Tibial artery (tissue), 4 donors: Measurements from ENCODE around the gene CD33.

Experiments
- DNase-seq, 2 donors: peaks; one replicate each; pipeline ENCODE4 v3.0.0-alpha.2; 2019
- H3K27ac ChIP-seq, 2 donors: fragments of 200-600 bp; sonication (generic) in 1 of 2; 1 replicate in 1 of 2; 2 replicates in 1 of 2; pipeline ENCODE4 v1.5.1; 2018 to 2019; ENCODE audit warnings: mild to moderate bottlenecking in 1 of 2
- H3K27me3 ChIP-seq, 2 donors: fragments of 200-600 bp; sonication (generic) in 1 of 2; one replicate each; pipeline versions ENCODE4 v1.5.1 to v1.6.0; 2016 to 2019
- H3K36me3 ChIP-seq, 3 donors: fragments of 200-600 bp; sonication (generic) in 2 of 3; one replicate each; pipeline ENCODE4 v1.5.1; 2016 to 2019; ENCODE audit warnings: mild to moderate bottlenecking in 2 of 3
- H3K4me1 ChIP-seq, 4 donors: fragments of 200-600 bp; sonication (generic) in 2 of 4; 1 replicate in 3 of 4; 2 replicates in 1 of 4; pipeline ENCODE4 v1.5.1; 2016 to 2019
- H3K4me3 ChIP-seq, 2 donors: fragments of 200-600 bp; sonication (generic) in 1 of 2; 1 replicate in 1 of 2; 2 replicates in 1 of 2; pipeline ENCODE4 v1.5.1; 2018 to 2019; ENCODE audit warnings: mild to moderate bottlenecking in 2 of 2
- H3K9me3 ChIP-seq, 3 donors: fragments of 200-600 bp; sonication (generic) in 1 of 3; one replicate each; pipeline ENCODE4 v1.5.1; 2016 to 2019
- intact Hi-C: fragments of 100-400 bp; cut with DNase I; formaldehyde crosslinking; loops from one replicate; pipeline ENCODE4 v1.15.0; 2023; ENCODE audit warnings: low total_unique reads
- TF ChIP-seq, protein P1 (sequence below), 2 experiments: fragments of 200-600 bp in 1 of 2; fragments of 450-650 bp in 1 of 2; IDR thresholded peaks; one replicate each; pipeline ENCODE4 v1.5.1; 2017 to 2019; ENCODE audit warnings: antibody characterized with exemption in 2 of 2, mild to moderate bottlenecking in 1 of 2, moderate library complexity in 1 of 2

The CD33 gene

GRCh38 chr19:51252306-51253079 is 27.6 kb downstream of the CD33 start:
- Histone ChIP-seq H3K27me3 (no peaks in the 10 kb centered on the region), H3K27ac (no peak overlapping the region), H3K4me3 (no peak overlapping the region), H3K4me1 (no peaks in the 10 kb centered on the region), H3K9me3 (no peaks in the 10 kb centered on the region), H3K36me3 (no peaks in the 10 kb centered on the region)
- intact Hi-C loops: no loop called here
- DNase-seq: no peak
- TF ChIP-seq, protein P1, sequence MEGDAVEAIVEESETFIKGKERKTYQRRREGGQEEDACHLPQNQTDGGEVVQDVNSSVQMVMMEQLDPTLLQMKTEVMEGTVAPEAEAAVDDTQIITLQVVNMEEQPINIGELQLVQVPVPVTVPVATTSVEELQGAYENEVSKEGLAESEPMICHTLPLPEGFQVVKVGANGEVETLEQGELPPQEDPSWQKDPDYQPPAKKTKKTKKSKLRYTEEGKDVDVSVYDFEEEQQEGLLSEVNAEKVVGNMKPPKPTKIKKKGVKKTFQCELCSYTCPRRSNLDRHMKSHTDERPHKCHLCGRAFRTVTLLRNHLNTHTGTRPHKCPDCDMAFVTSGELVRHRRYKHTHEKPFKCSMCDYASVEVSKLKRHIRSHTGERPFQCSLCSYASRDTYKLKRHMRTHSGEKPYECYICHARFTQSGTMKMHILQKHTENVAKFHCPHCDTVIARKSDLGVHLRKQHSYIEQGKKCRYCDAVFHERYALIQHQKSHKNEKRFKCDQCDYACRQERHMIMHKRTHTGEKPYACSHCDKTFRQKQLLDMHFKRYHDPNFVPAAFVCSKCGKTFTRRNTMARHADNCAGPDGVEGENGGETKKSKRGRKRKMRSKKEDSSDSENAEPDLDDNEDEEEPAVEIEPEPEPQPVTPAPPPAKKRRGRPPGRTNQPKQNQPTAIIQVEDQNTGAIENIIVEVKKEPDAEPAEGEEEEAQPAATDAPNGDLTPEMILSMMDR (IDR thresholded peaks at IDR 0.05): no peak

DNA sequence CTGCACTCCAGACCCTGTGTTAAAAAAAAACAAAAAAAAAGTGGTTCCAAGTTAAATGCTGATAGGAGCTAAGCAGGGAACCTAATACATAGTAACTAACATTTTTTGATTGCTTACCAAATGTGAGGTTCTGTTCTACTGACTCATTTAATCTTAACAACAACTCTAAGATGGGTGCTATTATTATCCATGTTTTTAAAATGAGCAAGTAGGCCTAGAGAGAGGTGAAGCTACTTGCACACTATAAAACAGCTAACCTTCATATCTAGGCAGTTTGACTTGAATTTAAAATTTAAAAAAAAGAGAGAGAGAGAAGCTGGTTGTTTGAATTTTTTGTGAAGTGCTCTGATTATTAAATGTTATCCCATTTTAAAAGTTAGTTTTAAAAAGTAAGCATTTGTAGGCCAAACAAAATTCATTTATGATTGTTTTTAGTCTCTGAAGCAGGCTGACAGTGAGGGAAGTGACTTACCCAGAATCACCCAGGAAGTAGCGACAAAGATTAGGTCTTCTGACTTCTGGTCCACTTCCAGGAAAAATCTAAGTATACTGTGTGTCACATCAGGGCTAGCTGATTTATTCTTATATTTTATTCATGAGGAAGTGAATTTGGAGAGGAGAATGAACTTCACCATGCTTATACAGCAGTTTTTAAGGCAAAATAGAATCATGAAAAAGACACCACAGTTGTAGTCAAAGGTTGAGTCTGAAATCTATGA is 28.4 kb downstream of the CD33 start:
- H3K27ac ChIP-seq: no peak overlapping the region
- H3K4me3 ChIP-seq: no peak overlapping the region
- H3K27me3 ChIP-seq: no peaks in the 10 kb centered on the region
- TF ChIP-seq, protein P1 (IDR thresholded peaks at IDR 0.05): no peak
- intact Hi-C loops: no loop called here
- no peaks in the 10 kb centered on the region for H3K36me3 ChIP-seq
- H3K9me3 ChIP-seq: no peaks in the 10 kb centered on the region
- no peak for DNase-seq
- no peaks in the 10 kb centered on the region for H3K4me1 ChIP-seq

DNA sequence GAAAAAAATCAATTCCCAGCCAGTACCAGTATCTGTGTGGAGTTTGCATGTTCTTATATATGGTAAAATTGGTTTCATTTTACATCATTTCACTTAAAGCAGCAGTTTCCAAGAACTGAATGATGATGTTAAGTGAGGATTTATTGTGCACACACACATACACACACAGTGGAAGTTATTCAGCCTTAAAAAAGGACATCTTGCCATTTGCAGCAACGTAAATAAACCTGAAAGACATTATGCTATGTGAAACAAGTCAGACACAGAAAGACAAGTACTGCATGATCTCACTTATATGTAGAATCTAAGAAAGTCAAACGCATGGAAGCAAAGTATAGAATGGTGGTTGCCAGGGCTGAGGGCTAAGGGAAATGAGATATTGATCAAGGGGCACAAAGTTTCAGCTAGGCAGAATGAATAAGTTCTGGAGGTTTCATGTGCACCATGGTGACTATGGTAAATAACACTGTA is 31.3 kb downstream of the CD33 start:
- Histone ChIP-seq H3K27me3 (no peaks in the 10 kb centered on the region), H3K27ac (no peak overlapping the region), H3K9me3 (no peaks in the 10 kb centered on the region), H3K4me3 (no peak overlapping the region), H3K4me1 (no peaks in the 10 kb centered on the region), H3K36me3 (no peaks in the 10 kb centered on the region)
- intact Hi-C loops: no loop called here
- no peak for DNase-seq
- TF ChIP-seq, protein P1 (IDR thresholded peaks at IDR 0.05): no peak

DNA sequence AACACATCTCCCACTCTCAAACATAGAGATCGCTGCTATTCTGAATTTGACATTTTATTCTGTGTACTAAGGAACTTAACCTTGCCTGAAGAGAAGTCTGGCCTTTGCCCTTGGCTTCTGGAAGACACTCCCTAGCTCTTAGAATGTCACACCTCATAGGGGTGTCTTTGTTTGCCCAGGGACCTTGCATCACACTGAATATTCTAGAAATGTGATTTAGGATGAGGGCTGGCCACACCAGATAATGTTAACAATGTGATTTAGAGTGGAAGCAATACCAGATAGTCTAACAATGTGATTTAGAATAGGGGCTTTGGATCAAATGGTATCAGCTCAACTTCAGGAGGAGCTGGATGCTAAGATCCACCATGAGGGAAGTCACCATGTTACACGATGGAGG is 32.6 kb downstream of the CD33 start:
- no peak for DNase-seq
- no peaks in the 10 kb centered on the region for H3K36me3 ChIP-seq
- no peaks in the 10 kb centered on the region for H3K4me1 ChIP-seq
- no peaks in the 10 kb centered on the region for H3K9me3 ChIP-seq
- intact Hi-C loops: no loop called here
- H3K4me3 ChIP-seq: no peak overlapping the region
- no peak overlapping the region for H3K27ac ChIP-seq
- TF ChIP-seq, protein P1 (IDR thresholded peaks at IDR 0.05): no peak
- H3K27me3 ChIP-seq: no peaks in the 10 kb centered on the region

DNA sequence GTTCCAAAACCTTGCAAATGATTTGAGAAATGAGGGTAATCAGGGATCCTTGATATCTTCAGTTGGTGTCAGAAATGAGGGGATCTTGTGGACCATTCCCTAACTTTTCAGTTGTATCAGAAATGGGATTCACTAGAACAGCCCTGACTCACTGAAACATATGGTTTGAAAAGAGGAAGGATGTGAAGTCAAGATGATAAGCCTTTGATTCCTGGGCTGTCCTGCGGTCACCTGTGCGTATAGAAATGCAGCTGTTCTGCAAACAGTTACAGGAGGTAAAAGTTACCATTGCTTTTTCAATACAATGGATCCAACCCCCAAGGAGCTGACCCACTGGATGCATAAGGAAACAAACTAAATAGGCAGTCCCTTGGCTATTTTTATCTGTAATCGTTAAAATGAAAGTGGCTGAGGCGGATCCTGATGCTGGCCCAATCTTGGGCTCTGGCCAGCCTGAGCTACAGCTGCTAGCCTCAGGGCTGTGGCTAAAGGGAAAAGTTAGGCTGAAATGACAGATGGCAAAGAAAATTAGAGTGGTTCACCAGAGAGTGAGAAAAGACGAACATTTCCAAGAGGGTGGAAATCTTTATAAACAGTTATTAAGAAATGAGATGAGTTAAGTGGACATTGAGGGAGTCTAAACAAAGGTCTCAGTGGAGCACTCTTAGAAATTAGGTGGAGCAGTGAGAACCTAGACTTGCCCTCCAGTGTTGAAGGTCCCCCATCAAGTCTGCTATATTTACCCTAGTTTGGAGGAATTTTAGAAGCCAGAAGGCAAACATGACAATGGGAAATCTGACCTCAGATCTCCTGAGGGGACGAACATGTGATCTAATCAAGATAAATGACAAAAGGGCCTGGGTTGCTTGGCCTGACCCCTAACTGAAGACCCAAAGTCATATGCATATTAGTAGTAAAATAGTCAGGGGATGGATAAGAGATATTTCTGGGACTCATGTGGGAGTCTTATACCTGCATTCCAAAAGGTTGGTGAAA is 33.6 kb downstream of the CD33 start:
- Histone ChIP-seq H3K36me3 (no peaks in the 10 kb centered on the region), H3K27ac (no peak overlapping the region), H3K9me3 (no peaks in the 10 kb centered on the region), H3K4me1 (no peaks in the 10 kb centered on the region), H3K27me3 (no peaks in the 10 kb centered on the region), H3K4me3 (no peak overlapping the region)
- intact Hi-C loops: no loop called here
- TF ChIP-seq, protein P1 (IDR thresholded peaks at IDR 0.05): no peak
- no peak for DNase-seq
